HL-60 (cell line): ENCODE results near the gene MRPS31.

ENCODE experiments used
- POLR2AphosphoS5 ChIP-seq: IDR thresholded peaks from 2 replicates; pipeline ENCODE4 v1.6.1; 2012; ENCODE audit warnings: low read depth
- TF ChIP-seq, protein P1 (sequence below): IDR thresholded peaks from one replicate; pipeline ENCODE4 v1.5.1; 2011; ENCODE audit warnings: low read length, control low read depth, inconsistent platforms; ENCODE audit not compliant: insufficient read depth
- TF ChIP-seq, protein P2 (sequence below): IDR thresholded peaks from 2 replicates; pipeline ENCODE4 v1.6.1; 2012; ENCODE audit warnings: low read depth; ENCODE audit not compliant: insufficient replicate concordance

DNA sequence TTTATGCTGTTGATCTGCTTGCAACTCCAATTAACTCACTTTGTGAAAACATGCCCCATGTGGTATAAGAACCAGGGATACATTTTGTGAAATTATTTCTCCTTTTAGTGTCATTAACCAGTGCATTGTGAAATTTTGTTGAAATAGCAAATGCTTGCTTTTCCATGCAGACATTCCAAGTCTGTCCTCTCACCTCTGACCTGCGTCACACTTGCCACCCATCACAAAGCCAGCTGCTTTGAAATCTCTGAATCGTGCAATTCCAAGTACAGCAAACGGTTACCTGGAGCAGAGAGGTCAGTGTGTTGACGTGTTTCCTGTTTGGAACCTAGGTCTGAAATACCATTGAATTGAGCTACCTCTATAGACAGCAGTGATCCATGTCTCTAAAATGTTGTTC lies 13.6 kb upstream of the MRPS31 start:
- TF ChIP-seq, protein P1, sequence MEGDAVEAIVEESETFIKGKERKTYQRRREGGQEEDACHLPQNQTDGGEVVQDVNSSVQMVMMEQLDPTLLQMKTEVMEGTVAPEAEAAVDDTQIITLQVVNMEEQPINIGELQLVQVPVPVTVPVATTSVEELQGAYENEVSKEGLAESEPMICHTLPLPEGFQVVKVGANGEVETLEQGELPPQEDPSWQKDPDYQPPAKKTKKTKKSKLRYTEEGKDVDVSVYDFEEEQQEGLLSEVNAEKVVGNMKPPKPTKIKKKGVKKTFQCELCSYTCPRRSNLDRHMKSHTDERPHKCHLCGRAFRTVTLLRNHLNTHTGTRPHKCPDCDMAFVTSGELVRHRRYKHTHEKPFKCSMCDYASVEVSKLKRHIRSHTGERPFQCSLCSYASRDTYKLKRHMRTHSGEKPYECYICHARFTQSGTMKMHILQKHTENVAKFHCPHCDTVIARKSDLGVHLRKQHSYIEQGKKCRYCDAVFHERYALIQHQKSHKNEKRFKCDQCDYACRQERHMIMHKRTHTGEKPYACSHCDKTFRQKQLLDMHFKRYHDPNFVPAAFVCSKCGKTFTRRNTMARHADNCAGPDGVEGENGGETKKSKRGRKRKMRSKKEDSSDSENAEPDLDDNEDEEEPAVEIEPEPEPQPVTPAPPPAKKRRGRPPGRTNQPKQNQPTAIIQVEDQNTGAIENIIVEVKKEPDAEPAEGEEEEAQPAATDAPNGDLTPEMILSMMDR = no peak
- no peak for TF ChIP-seq POLR2AphosphoS5
- TF ChIP-seq, protein P2, sequence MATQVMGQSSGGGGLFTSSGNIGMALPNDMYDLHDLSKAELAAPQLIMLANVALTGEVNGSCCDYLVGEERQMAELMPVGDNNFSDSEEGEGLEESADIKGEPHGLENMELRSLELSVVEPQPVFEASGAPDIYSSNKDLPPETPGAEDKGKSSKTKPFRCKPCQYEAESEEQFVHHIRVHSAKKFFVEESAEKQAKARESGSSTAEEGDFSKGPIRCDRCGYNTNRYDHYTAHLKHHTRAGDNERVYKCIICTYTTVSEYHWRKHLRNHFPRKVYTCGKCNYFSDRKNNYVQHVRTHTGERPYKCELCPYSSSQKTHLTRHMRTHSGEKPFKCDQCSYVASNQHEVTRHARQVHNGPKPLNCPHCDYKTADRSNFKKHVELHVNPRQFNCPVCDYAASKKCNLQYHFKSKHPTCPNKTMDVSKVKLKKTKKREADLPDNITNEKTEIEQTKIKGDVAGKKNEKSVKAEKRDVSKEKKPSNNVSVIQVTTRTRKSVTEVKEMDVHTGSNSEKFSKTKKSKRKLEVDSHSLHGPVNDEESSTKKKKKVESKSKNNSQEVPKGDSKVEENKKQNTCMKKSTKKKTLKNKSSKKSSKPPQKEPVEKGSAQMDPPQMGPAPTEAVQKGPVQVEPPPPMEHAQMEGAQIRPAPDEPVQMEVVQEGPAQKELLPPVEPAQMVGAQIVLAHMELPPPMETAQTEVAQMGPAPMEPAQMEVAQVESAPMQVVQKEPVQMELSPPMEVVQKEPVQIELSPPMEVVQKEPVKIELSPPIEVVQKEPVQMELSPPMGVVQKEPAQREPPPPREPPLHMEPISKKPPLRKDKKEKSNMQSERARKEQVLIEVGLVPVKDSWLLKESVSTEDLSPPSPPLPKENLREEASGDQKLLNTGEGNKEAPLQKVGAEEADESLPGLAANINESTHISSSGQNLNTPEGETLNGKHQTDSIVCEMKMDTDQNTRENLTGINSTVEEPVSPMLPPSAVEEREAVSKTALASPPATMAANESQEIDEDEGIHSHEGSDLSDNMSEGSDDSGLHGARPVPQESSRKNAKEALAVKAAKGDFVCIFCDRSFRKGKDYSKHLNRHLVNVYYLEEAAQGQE = no peak
